Measurements from ENCODE around the gene RAPSN. TPM values are rescaled to one million over a fixed set of nuclear protein-coding genes. Genes with fewer than 3 reads are reported as not detected.
A peak's percentile ranks its signal among the peaks of the same experiment; 100 is the strongest.

Gene RAPSN
- total and polyA plus RNA-seq, 2 donors from 2014 or later: 0.28 to 0.41 TPM

- H3K4me3 ChIP-seq (ENCODE audit: low read length in 3 of 3): no peak overlapping the region
- no peaks in the 10 kb centered on the region for H3K9me3 ChIP-seq (ENCODE audit: control insufficient read depth in 2 of 3, insufficient read depth in 1 of 3, low read length in 3 of 3)
- peak in 2 of 5 donors; percentile 51 to 80 for DNase-seq
- no peak for FAIRE-seq
- peaks cover 0 to 8% (median 4%) of the 10 kb centered on the region in 3 donors for H3K4me1 ChIP-seq (ENCODE audit: control insufficient read depth in 2 of 3, insufficient read depth in 2 of 3, low read depth in 1 of 3, low read length in 3 of 3)
- H3K9ac ChIP-seq (ENCODE audit: low read length in 3 of 3): no peak overlapping the region
- intact Hi-C loops (cut with DNase I): no loop called here
- H3K27me3 ChIP-seq (ENCODE audit: control insufficient read depth, insufficient read depth, low read length): no peaks in the 10 kb centered on the region
- peaks cover 0 to 20% (median 11%) of the 10 kb centered on the region in 3 donors for H3K36me3 ChIP-seq (ENCODE audit: control insufficient read depth in 2 of 3, insufficient read depth in 3 of 3, low read length in 3 of 3)
- H3K27ac ChIP-seq (ENCODE audit: low read depth in 2 of 2, low read length in 2 of 2): no peak overlapping the region
- no peak for TF ChIP-seq CTCF (IDR thresholded peaks at IDR 0.05; ENCODE audit: borderline replicate concordance, extremely low read depth, insufficient read depth)
Observed at GRCh38 chr11:47414685-47415070, 34.3 kb downstream of the RAPSN start.

- Histone ChIP-seq H3K4me3 (ENCODE audit: low read length in 3 of 3) (no peak overlapping the region), H3K9me3 (ENCODE audit: control insufficient read depth in 2 of 3, insufficient read depth in 1 of 3, low read length in 3 of 3) (no peaks in the 10 kb centered on the region), H3K9ac (ENCODE audit: low read length in 3 of 3) (no peak overlapping the region), H3K27ac (ENCODE audit: low read depth in 2 of 2, low read length in 2 of 2) (no peak overlapping the region), H3K27me3 (ENCODE audit: control insufficient read depth, insufficient read depth, low read length) (no peaks in the 10 kb centered on the region), H3K36me3 (ENCODE audit: control insufficient read depth in 2 of 3, insufficient read depth in 3 of 3, low read length in 3 of 3) (peaks cover 0 to 17% (median 9%) of the 10 kb centered on the region in 3 donors), H3K4me1 (ENCODE audit: control insufficient read depth in 2 of 3, insufficient read depth in 2 of 3, low read depth in 1 of 3, low read length in 3 of 3) (peaks cover 0 to 13% (median 8%) of the 10 kb centered on the region in 3 donors)
- no peak for FAIRE-seq
- no peak for TF ChIP-seq CTCF (IDR thresholded peaks at IDR 0.05; ENCODE audit: borderline replicate concordance, extremely low read depth, insufficient read depth)
- peak in 1 of 5 donors; percentile 63 for DNase-seq
- intact Hi-C loops (cut with DNase I): no loop called here
Observed at GRCh38 chr11:47413908-47414684, 34.8 kb downstream of the RAPSN start.

DNA sequence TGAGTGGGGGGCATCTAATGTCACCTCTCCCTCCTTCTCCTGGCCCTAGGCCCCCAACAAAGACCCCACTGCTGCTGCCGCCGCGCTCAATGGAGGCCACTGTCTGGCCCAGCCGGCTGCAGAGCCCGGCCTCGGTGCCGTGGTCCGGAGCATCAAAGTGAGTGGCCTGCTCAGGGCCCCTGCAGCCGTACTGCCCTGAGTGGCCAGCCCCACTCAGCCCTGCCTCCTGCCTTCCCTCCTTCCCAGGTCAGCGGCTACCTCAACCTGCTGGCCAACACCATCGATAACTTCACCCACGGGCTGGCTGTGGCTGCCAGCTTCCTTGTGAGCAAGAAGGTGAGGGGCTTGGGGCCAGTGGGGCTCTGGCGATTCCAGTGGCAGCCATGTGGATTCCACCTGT, 35.6 kb downstream of the RAPSN start:
- peaks cover 0 to 10% (median 3%) of the 10 kb centered on the region in 3 donors for H3K36me3 ChIP-seq (ENCODE audit: control insufficient read depth in 2 of 3, insufficient read depth in 3 of 3, low read length in 3 of 3)
- H3K4me1 ChIP-seq (ENCODE audit: control insufficient read depth in 2 of 3, insufficient read depth in 2 of 3, low read depth in 1 of 3, low read length in 3 of 3): peaks cover 0 to 17% (median 8%) of the 10 kb centered on the region in 3 donors
- FAIRE-seq: no peak

More for the DNA sequence above, 35.6 kb downstream of the RAPSN start:
- intact Hi-C loops (cut with DNase I): no loop called here
- TF ChIP-seq CTCF (IDR thresholded peaks at IDR 0.05; ENCODE audit: borderline replicate concordance, extremely low read depth, insufficient read depth): no peak
- Histone ChIP-seq H3K4me3 (ENCODE audit: low read length in 3 of 3) (no peak overlapping the region), H3K9me3 (ENCODE audit: control insufficient read depth in 2 of 3, insufficient read depth in 1 of 3, low read length in 3 of 3) (no peaks in the 10 kb centered on the region), H3K27ac (ENCODE audit: low read depth in 2 of 2, low read length in 2 of 2) (no peak overlapping the region), H3K27me3 (ENCODE audit: control insufficient read depth, insufficient read depth, low read length) (no peaks in the 10 kb centered on the region), H3K9ac (ENCODE audit: low read length in 3 of 3) (no peak overlapping the region)
- peak in 1 of 5 donors; percentile 65 for DNase-seq

Measured in kidney (tissue), 14 donors.